Measurements from ENCODE around the gene STAT4.

STAT4 gene

GRCh38 chr2:190987938-190988337 is 162.9 kb downstream of the STAT4 start:
- no peak for DNase-seq

GRCh38 chr2:190987116-190987515 is 163.7 kb downstream of the STAT4 start:
- DNase-seq = no peak

GRCh38 chr2:190986221-190986953 is 164.4 kb downstream of the STAT4 start:
- DNase-seq = no peak

GRCh38 chr2:190984595-190984994 is 166.2 kb downstream of the STAT4 start:
- DNase-seq = peak; percentile 40

GRCh38 chr2:190982262-190983034 is 168.3 kb downstream of the STAT4 start:
- DNase-seq = no peak

GRCh38 chr2:190981733-190982132 is 169.1 kb downstream of the STAT4 start:
- no peak for DNase-seq

- no peak for DNase-seq
Measured at GRCh38 chr2:190981333-190981732, 169.5 kb downstream of the STAT4 start.

GRCh38 chr2:190980630-190981209 is 170.1 kb downstream of the STAT4 start:
- DNase-seq = no peak

- no peak for DNase-seq
Measured at GRCh38 chr2:190979906-190980629, 170.7 kb downstream of the STAT4 start.

All from HCEC 1CT (cell line).